OCI-LY1 (cell line): ENCODE results near the gene SLF1.

Experiments used
- EZH2 ChIP-seq: fragments of 200-600 bp; sonication (generic), shearing (Covaris generic); IDR thresholded peaks from 2 replicates; pipeline ENCODE4 v1.8.0; 2017; ENCODE audit warnings: borderline replicate concordance, mixed run types, mild to moderate bottlenecking, antibody characterized with exemption, low read length, moderate library complexity, mixed read lengths
- TF ChIP-seq, protein P1 (sequence below): fragments of 200-600 bp; sonication (generic), shearing (Covaris generic); IDR thresholded peaks from 2 replicates; pipeline ENCODE4 v1.5.1; 2017; ENCODE audit warnings: mild to moderate bottlenecking, antibody characterized with exemption, low read length, moderate library complexity, mixed read lengths

GRCh38 chr5:94667937-94668336 lies 49.5 kb downstream of the SLF1 start:
- TF ChIP-seq, protein P1, sequence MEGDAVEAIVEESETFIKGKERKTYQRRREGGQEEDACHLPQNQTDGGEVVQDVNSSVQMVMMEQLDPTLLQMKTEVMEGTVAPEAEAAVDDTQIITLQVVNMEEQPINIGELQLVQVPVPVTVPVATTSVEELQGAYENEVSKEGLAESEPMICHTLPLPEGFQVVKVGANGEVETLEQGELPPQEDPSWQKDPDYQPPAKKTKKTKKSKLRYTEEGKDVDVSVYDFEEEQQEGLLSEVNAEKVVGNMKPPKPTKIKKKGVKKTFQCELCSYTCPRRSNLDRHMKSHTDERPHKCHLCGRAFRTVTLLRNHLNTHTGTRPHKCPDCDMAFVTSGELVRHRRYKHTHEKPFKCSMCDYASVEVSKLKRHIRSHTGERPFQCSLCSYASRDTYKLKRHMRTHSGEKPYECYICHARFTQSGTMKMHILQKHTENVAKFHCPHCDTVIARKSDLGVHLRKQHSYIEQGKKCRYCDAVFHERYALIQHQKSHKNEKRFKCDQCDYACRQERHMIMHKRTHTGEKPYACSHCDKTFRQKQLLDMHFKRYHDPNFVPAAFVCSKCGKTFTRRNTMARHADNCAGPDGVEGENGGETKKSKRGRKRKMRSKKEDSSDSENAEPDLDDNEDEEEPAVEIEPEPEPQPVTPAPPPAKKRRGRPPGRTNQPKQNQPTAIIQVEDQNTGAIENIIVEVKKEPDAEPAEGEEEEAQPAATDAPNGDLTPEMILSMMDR, result no peak
- no peak for TF ChIP-seq EZH2
